Stimulated activated CD4-positive, alpha-beta T cell treated with anti-CD3 and anti-CD28 coated beads, Interleukin-2, amount 100 ng/mL, for 48 hours (primary cell): ENCODE measurements around the gene GALC.

Experiments used
- DNase-seq, 2 donors: peaks; one replicate each; pipeline ENCODE4 v3.0.0-alpha.2; 2020

Gene GALC

DNA sequence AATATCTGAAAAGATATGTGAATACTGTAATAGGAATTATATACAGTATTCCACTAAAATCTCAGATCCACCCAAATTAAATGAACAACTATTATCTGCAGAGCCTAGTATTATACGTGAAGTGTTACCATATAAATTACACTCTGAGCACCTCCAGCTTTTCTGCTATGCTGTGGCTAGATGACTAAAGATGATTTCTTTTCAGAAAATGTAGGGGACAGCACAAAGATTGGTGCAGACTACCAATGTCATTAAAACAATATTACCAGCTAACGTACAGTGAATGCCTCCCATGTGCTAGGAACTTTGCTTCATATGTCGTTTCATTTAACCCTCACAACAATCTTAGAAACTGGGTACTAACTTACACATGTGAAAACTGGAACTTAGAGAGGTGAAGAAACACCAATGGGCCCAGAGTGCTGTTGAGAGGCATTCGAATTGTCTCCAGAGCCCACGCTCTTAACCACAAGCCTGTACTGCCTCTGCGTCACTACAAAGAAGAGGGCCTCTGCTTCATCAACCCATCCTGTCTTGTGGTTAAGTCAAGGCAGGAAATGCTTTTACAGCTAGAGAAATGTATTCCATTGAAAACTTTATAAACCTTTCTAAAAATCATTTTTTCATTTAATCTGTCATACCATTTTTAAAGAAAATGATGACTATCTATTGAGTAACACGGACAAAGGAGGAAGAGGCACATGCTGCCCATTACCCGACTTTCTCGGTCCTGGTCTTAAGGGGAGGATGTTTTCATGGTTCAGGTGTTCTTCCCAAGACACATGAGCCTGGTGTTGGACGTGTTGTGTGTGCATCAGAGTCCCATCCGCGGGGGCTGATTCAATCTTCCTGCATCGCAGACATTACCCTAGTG lies 13.2 kb upstream of the GALC start:
- peak; percentile 46 for DNase-seq

DNA sequence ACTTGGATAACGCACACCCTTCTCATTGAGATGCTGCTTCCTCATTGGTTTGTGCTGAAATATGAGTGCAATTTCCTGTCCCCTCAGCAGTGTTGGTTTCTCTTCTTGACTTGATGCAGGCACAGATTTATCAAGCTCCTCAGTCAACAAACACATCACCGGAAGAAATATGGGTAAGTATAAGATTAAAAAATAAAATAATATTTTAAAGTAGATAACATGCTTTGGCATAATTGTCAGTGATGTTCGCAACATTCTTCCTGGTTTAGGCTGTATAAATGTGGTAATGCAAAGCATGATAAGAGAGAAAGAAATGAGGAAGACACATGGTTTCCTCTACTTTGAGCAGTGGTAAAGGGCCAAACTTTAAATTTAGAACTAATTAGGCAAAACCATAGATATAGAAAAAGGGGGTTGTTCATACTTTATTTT lies 12.1 kb upstream of the GALC start, which contains the start of gene GPR65:
Gene GPR65 (plus strand): TSS at position 86 of the 432 bp plus-strand sequence. CDS start 5,713 bp downstream, outside the sequence.
- DNase-seq: no peak

DNA sequence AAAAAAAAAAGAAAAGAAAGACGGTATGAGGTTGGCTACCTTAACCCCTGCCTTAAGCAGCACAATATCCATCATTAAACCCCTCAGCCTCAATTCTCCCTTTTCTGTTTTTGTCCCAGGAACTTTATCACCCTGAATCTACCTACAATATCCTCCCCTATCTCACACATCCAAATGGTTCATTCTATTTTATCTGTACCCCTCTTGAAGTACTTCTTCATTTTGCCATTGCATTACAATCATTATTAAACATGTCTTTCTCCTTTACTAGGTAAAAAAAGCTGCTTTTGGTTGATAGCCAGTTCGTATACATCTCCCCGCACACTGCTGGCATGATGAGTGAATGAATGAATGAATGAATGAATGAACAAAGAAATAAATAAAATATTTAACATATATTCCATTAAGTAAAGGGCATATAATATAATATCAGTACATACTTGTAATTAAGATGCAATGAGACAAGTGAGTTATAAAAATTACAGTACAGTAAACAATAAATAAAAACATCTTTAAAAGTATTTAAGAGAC lies 11.6 kb upstream of the GALC start:
- no peak for DNase-seq

DNA sequence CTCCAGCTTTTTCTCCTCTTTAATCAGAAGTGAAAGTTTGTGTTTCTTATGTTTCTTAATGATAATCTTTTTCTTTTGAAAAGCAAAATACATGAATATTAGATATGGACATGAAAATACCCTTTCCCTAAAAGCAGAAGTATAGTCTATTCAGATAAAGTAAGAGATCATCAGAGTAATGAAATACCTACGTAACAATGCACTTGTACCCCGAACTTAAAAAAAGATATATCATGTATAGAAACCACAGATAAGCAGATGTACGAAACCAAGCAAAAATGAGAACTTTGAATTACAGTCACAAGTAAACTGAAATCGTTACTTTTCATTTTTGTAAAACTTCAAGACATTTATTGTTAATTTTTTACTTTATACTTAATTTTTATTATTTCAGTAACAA lies 10.4 kb upstream of the GALC start:
- no peak for DNase-seq

DNA sequence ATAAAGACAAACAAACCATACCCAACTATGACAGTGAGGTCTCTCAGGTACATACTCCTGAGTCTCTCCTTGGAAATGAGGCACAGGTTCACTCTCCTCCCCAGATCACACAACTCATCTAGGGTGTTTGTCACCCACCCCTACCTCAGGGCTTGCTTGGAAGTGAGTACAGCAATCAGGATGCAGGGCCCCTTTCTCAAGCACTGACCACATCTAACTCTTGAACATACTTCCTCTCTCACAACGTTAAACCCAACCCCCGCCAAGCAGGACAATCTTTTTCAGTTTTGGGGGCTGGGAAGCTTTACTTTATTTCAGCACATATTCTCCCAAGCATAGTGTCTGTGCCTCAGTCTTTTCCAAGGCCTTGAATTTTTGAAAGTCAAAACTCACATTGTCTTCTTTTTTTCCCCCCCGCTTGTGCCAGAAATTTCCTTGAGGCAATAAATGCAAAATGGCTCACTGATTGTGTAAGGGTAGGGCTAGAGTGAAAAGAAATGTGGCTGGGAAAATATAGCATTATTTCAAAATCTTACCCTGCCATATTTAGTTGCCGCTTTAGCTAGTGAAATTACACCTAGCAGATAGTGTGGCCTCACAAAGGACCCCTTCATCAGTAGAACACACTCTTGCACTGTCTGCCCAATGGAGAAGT lies 9.6 kb upstream of the GALC start:
- no peak for DNase-seq

DNA sequence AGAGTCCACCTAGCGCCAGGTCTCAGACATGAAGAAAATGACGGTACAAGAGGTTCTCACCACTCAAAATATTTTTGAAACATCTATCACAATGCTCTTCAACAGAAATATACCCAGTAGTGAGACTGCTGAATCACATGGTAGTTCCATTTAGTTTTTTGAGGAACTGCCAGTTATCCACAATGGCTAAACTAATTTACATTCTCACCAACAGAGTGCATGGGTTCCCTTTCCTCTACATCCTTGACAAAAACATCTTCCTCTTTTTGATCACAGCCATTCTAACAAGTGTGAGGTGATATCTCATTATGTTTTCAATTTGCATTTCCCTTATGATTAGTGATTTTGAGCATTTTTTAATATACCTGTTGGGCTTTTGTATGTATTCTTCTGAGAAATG lies 6.3 kb upstream of the GALC start:
- DNase-seq: no peak

DNA sequence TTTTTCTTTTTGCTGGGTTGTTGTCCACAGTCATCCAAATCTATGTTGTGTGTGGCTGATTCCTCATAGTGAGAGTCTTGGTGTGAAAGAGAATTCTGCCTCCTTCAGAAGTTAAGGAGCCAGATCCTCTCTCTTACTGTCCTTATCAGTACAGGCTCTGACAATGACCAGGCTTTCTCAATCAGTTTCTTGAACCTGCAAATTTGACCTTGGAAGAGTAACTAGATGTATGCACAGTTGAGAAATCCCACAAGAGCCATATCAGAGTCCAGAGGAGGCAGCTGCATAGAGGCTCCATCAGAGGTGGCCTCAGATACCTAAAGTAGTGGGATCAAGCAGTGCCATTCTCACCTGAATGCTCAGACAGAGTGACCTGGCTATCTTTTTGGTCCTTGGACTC lies 5.5 kb upstream of the GALC start:
- DNase-seq: no peak

DNA sequence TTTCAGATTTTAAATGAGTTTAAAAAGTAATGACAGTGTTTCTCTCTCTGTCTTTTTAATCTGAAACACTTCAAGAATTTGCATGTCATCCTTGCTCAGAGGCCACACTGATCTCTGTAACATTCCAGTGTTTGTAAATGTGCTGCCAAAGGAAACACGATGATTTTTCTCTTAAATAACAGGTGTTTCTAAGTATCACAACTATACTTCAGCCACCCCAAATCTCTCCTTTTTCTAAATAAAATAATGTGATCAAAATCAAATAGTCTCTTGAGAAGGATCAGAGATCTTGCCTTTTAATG lies 3.3 kb upstream of the GALC start:
- DNase-seq: no peak

DNA sequence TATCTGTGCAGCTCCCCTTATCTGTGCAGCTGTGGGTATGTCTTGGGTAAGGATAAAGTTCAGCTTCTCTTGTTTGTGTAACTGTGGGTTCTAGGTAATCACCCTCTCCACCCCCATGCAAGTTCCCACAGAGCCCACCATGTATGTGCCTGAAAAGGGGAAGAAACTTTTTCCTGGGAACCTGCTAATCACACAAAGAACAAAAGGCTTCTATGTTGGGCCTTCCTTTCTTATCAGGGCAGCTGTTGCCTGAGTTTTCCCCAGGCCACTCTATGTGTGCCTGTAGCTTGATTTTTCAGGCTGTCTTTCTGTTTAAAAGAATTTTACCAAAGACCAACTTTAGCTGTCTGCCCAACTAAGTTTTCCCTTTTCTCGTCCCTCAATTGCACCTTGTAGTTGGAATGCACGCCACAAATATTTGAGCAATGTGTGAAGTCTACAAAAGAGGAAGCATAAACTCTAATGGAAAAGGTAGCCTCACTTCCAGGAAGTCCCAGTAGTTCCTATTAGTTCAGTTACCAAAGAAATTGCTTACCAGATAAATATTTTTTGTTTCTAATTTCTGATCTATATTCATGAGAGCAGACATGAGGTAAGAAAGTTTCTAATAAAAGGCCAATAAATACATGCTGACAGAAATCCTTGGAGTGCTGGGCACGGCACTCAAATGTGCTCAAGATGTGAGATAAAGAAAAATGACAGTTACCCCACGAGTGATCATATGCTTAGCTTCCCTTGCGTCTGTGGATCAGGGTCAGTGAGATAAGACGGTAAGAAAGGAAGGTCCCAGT lies 2.7 kb upstream of the GALC start:
- no peak for DNase-seq

DNA sequence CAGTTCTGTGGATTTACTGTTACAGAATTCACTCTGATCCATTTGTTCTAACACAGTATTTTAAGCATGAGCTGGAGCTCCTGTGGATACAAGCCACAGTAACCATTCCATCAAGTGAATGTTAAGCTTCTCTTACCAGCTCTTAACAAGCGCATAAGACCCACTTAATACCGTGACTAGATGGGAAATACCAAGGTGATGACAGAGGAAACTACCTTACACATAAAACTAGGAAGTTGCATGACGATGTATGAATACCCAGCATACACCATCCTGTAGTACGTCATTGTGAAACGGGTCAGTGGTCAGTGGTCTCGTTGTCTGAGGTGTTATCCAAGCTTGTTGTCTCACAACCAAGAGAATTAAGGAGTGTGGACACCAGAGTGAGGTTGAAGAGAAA lies 2.0 kb upstream of the GALC start:
- no peak for DNase-seq

DNA sequence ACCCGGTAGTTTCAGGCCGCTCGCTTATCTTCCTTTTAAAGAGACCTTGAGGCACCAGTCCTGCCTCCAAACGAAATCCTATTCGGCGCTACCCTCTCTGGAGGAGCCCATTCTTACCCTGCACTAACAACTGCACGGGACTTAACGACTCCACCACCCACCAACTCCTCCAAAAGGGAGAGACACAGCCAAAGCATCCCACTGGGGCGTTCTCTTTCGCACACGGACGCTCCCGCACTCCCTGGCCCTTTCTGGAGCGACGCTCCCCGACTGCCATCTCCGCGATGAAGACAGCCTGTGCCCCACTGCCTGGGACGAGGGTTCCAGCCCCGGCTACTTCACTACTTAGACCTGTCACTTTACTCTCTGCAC lies 650 bp downstream of the GALC start:
- DNase-seq: no peak

DNA sequence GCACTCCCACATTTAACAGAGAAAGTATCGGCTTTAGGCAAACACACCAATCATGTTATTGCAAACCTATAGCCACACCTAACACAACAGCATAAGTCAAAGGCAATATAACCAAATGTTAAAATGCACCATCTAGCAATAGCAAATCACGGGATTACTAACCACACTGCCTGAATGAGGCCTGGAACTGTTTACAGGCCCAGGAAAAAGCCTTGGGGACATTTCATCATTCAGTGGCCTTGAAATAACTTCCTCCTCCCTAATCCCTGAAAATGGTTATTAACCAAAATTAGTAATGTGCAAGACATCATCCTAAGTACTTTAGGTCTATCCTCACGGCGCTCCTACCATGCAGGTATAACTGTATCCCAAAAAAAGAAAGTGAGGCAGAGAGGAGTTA lies 2.3 kb downstream of the GALC start:
- no peak for DNase-seq

DNA sequence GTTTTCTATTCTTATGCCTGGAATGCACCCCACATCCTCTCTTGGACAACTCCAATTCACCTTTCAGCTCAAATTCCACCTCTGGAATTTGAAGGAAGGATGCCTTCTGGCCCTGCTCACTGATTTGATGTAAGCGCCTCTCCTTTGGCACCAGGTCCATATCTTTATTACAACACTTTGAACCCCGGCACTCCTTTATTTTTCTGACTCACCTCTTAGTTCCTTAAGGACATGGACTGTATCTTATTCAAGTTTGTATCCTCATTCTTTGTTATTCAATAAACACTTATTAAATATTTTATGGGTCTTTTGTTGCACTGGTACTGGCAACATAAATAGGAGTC lies 3.1 kb downstream of the GALC start:
- no peak for DNase-seq

DNA sequence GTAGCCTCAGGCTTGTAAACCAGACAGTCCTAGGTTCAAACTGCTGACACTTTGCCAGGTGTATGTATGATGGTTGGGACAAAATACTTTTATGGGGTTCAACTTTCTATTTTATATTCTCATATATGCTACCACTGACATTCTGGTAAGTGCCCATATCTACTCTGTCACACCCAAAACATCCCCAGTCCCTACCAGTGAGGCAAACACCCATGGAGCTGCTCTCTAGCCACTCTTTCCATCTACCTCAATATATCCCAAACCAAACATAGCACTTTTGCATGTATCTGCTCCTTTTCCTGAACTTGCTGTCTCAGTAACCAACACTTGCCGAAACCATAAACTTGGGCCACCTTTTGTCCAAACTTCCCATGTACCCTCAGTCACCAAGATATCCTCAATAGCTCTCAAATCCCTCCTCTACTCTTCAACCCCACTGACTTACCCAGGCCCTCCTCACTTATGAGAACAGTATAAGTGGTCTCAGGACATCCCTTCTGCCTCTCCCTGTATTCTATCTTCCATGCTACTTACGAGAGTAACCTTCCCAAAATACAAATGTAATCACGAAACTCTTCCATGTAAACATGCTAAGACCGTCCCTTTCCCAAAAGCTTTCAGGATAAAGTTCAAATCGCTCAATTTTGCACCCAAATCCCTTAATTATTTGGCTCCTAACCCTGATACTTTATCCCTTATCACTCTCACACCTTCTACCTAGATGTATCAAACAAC lies 3.6 kb downstream of the GALC start:
- no peak for DNase-seq

DNA sequence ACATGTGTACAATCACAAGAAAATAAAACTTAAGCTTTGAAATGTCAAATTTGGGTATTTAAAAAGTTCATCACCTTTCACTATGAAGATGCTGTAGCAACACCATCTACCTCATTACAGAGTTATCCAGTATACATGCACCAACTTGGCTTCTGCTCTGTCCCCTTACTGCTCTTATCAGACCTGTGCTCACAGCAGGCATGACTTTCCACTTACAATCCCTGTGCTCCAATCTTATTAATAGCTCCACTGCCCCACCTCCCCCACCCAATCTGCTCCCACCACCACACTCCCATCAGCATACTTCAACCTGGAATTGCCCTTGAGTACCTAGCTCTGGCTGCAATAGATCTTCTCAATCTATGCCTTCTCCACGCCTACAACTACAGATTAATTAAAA lies 13.3 kb downstream of the GALC start:
- no peak for DNase-seq

DNA sequence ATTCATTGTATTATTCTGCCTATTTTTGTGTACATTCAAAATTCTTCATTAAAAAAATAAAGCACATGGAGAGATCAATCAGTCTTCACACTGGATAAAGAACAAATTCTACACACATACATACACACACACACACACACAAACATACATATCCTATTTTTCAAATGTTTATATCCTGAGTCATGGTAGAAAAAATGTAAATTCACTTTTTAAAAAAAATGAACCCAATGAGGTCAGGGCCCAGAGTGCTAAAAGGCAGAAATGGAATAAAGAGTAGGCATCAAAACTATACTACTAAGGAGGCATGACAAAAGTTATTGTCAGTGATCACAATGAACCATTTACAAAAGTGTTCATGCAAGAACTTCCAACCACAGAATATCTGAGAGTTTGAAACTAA lies 17.3 kb downstream of the GALC start:
- no peak for DNase-seq

DNA sequence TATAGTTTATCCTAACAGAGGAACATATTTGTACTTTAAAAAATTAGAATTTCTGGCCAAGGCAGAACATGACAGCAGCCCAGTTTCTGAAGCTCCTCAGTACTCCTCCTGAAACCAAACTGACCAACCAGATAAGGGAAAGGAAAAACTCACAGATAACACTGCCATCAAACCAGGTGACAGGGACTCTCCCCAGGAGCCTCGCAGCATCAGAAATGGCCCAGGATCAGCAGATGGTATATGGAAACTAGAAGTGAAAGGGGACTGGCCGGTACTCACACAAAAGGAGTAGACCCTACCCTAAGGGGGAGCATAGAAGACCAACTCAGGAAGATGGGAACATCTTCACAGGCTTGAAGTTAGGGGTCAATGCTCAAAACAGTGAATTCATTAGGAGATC lies 22.0 kb downstream of the GALC start:
- no peak for DNase-seq

DNA sequence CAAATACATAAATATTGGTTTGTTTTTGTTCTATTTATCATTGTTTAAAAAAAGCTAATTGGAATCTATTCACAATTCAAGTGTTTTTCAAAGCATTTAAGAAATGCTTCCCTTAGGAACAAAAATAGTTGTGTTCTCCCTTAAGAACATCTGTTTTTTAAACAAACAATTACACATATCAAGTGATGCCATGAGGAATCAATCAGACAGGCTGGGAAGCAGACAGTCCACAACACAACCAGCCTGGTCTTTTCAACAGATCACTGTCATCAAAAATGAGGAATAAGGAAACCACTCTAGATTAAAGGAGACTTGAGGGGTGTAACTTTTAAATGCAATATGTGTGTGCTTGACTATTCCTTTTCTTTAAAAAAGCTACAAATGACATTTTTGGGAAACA lies 25.5 kb downstream of the GALC start:
- no peak for DNase-seq

DNA sequence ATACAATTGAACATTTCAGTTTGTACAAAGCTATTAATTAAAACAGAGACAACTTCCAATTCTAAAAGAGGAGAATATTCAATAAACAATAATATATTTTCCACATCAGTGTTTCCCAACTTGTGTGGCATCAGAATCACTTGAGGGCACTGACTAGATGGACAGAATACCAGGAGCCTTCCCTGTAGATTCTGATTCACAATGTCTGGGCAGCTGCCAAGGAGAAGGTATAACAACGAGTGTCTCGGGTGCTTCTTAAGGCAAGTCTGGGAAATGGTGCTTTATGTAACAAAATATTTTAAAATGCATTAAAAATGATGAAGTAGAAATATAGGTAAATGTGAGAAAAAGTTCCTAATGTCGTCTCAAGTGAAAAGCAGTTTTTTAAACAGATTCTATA lies 26.2 kb downstream of the GALC start:
- no peak for DNase-seq

DNA sequence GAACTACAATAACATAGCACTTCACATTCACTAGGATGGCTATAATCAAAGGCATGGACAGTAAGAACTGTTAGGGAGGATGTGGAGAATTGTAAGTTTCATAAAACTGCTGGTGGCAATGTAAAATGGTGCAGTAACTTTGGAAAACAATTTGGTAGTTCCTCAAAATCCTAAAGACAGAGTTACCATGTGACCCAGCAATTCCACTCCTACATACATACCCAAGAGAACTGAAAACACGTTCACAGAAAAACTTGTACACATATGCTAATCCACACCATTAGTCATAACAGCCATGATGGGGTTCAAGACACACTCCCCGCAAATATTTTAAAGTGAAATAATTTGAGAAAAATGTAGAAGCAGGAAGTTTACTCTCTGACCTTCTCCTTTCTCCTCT lies 31.7 kb downstream of the GALC start:
- no peak for DNase-seq

DNA sequence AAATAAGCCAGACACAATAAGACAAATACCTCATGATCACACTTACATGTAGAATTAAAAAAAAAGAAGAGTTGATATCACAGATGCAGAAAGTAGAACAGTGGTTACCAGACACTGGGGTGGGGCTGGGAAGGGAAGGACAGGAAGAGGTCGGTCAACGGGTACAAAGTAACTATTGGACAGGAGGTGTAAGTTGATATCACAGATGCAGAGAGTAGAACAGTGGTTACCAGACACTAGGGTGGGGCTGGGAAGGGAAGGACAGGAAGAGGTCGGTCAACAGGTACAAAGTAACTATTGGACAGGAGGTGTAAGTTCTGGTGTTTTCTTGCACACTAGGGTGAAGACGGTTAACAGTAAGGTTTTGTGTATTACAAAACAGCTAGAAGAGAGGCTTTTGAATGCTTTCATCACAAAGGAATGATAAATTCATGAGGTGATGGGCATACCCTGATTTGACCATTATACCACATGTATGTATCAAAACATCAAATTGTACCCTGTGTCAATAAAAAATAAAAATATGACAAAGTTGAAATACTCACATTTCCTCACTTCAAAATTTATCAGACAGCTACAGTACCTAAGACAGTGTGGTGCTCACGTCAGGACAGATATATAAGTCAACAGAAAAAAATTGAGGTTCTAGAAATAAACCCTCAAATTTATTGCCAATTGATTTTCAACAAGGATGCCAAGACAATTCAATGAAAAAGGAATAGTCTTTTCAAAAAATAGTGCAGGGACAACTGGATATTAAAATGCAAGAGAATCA lies 32.8 kb downstream of the GALC start:
- no peak for DNase-seq

DNA sequence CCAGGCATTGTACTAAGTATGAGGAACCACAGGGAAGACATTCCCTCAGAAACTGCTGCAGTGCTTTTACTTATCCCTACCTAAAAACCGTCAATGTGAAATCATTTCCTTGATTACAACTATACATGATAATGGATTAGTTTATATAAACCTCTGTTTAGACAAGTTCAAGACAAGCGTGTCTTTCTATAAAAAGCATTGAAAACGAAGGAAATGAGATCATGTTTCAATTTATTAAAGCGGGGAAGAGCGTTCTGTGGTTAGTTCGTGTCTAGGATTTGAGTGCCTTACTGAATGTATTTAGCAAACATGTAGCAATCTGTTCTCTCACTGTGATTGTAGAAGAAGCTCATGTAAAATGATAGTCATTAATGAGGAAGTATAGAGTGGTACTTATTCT lies 37.5 kb downstream of the GALC start:
- DNase-seq: no peak
